WERI-Rb-1 (cell line): ENCODE results near the gene ZNF787.

Experiments
- DNase-seq: peaks from one replicate; pipeline ENCODE4 v3.0.0-alpha.2; 2020
- H3K27ac ChIP-seq: fragments of 250-450 bp; sonication (Bioruptor Pico); 2 replicates; pipeline ENCODE4 v1.5.1; 2020; ENCODE audit warnings: mild to moderate bottlenecking, moderate library complexity
- H3K27me3 ChIP-seq: fragments of 250-450 bp; sonication (Bioruptor Pico); 2 replicates; pipeline ENCODE4 v1.5.1; 2021; ENCODE audit warnings: mild to moderate bottlenecking, low read depth, moderate library complexity; ENCODE audit not compliant: insufficient read depth, severe bottlenecking
- H3K36me3 ChIP-seq: fragments of 250-450 bp; sonication (Bioruptor Pico); 2 replicates; pipeline ENCODE4 v1.5.1; 2020; ENCODE audit warnings: mild to moderate bottlenecking, moderate library complexity
- H3K4me3 ChIP-seq: 2 replicates; pipeline ENCODE4 v1.5.1; 2011; ENCODE audit warnings: low read depth, mild to moderate bottlenecking, control low read depth, low read length
- H3K9me3 ChIP-seq: fragments of 250-450 bp; sonication (Bioruptor Pico); 2 replicates; pipeline ENCODE4 v1.5.1; 2021; ENCODE audit warnings: mild to moderate bottlenecking, moderate library complexity; ENCODE audit not compliant: severe bottlenecking
- TF ChIP-seq, protein P1 (sequence below): IDR thresholded peaks from 2 replicates; pipeline ENCODE4 v1.5.1; 2011; ENCODE audit warnings: low read depth, mild to moderate bottlenecking, control low read depth, inconsistent platforms, low read length

Gene ZNF787

GRCh38 chr19:56121180-56122167, at the start of gene ZNF787:
Gene ZNF787, minus strand, starts transcription at chr19:56121295. Its CDS starts 18,078 bp downstream, at chr19:56103217.
- peak within 1 kb of the TSS; percentile 99 for H3K27ac ChIP-seq
- no peaks in the 10 kb centered on the region for H3K27me3 ChIP-seq
- H3K36me3 ChIP-seq, result peaks cover 21% of the 10 kb centered on the region
- TF ChIP-seq, protein P1, sequence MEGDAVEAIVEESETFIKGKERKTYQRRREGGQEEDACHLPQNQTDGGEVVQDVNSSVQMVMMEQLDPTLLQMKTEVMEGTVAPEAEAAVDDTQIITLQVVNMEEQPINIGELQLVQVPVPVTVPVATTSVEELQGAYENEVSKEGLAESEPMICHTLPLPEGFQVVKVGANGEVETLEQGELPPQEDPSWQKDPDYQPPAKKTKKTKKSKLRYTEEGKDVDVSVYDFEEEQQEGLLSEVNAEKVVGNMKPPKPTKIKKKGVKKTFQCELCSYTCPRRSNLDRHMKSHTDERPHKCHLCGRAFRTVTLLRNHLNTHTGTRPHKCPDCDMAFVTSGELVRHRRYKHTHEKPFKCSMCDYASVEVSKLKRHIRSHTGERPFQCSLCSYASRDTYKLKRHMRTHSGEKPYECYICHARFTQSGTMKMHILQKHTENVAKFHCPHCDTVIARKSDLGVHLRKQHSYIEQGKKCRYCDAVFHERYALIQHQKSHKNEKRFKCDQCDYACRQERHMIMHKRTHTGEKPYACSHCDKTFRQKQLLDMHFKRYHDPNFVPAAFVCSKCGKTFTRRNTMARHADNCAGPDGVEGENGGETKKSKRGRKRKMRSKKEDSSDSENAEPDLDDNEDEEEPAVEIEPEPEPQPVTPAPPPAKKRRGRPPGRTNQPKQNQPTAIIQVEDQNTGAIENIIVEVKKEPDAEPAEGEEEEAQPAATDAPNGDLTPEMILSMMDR, result no peak
- no peaks in the 10 kb centered on the region for H3K9me3 ChIP-seq
- peak within 1 kb of the TSS; percentile 93 for H3K4me3 ChIP-seq
- peak; percentile 99 for DNase-seq

DNA sequence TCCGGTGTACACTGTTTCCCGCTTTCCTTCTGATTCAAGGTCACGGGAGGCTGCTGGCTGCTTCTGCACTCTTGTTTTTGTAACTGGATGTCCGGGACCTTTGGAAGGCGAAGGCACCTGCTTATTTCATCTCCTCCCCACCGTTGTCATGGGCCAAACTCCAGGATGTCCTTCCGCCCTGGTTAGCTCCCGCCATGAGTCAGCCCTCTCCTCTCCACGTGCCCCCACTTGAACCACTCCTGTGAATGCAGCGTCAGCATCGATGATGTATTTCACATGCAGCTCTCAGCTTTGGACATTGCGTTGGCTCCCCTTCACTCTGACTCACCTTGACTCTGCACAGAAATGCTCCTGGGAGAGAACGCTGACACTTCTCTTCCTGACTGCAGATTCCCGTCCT, 49.2 kb upstream of the ZNF787 start:
- TF ChIP-seq, protein P1, result no peak

GRCh38 chr19:56167064-56167578, 46.0 kb upstream of the ZNF787 start:
- H3K9me3 ChIP-seq, result no peaks in the 10 kb centered on the region
- no peaks in the 10 kb centered on the region for H3K36me3 ChIP-seq
- DNase-seq, result no peak
- TF ChIP-seq, protein P1, result no peak
- H3K27me3 ChIP-seq, result no peaks in the 10 kb centered on the region
- no peak overlapping the region for H3K27ac ChIP-seq
- no peak overlapping the region for H3K4me3 ChIP-seq

More for the DNA sequence above, 49.2 kb upstream of the ZNF787 start:
- no peaks in the 10 kb centered on the region for H3K36me3 ChIP-seq
- no peak overlapping the region for H3K4me3 ChIP-seq
- H3K9me3 ChIP-seq, result no peaks in the 10 kb centered on the region
- no peak overlapping the region for H3K27ac ChIP-seq
- H3K27me3 ChIP-seq, result no peaks in the 10 kb centered on the region
- DNase-seq, result no peak

DNA sequence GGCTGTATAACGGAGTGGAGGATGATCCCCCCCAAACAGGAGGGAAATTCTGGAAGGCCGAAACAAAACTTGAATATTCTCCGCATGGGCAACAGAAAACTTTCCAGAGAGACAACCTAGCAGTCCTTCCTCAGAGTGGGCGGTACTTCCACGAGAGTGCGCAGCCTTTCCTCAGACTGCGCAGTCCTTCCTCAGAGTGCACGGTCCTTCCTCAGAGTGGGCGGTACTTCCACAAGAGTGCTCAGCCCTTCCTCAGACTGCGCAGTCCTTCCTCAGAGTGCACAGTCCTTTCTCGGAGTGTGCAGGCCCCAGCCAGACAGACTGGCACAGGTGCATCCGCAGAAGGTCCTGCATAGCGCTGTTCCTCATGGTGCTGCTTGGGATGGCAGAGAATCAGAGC, 42.0 kb upstream of the ZNF787 start:
- TF ChIP-seq, protein P1, result no peak
- H3K4me3 ChIP-seq, result no peak overlapping the region
- H3K36me3 ChIP-seq, result peaks cover 22% of the 10 kb centered on the region
- DNase-seq, result no peak
- H3K9me3 ChIP-seq, result no peaks in the 10 kb centered on the region
- H3K27ac ChIP-seq, result no peak overlapping the region
- no peaks in the 10 kb centered on the region for H3K27me3 ChIP-seq

GRCh38 chr19:56162258-56162657, 41.2 kb upstream of the ZNF787 start:
- no peak overlapping the region for H3K27ac ChIP-seq
- DNase-seq, result no peak
- TF ChIP-seq, protein P1, result no peak

More at GRCh38 chr19:56162258-56162657, 41.2 kb upstream of the ZNF787 start:
- Histone ChIP-seq H3K36me3 (peaks cover 22% of the 10 kb centered on the region), H3K27me3 (no peaks in the 10 kb centered on the region), H3K4me3 (no peak overlapping the region), H3K9me3 (no peaks in the 10 kb centered on the region)
